Retina (tissue), 1 donor: Measurements from ENCODE around the gene PEBP1.
"Not testable (repeated sequence)": the region's sequence is repeated elsewhere in the genome, so short reads cannot be mapped to it uniquely, and the experiment has no call there.

Source experiments
- DNase-seq: peaks from one replicate; pipeline ENCODE4 v3.0.0-alpha.2; 2016

PEBP1 gene

GRCh38 chr12:118135788-118136558 is at the start of gene PEBP1:
PEBP1 (plus strand) TSS chr12:118136124; CDS start chr12:118136210, 86 bp downstream.
- peak; percentile 96 for DNase-seq

- DNase-seq: no peak
Observed at GRCh38 chr12:118089782-118090181, 46.1 kb upstream of the PEBP1 start.

GRCh38 chr12:118094039-118094438 is 41.9 kb upstream of the PEBP1 start:
- DNase-seq: no peak

GRCh38 chr12:118098401-118098800 is 37.5 kb upstream of the PEBP1 start:
- DNase-seq: no peak

GRCh38 chr12:118098911-118099671 is 36.8 kb upstream of the PEBP1 start:
- DNase-seq: no peak

- DNase-seq: no peak
Observed at GRCh38 chr12:118101051-118101450, 34.9 kb upstream of the PEBP1 start.

- DNase-seq: no peak
Observed at GRCh38 chr12:118102070-118102469, 33.9 kb upstream of the PEBP1 start.

- DNase-seq: no peak
Observed at GRCh38 chr12:118102609-118103008, 33.3 kb upstream of the PEBP1 start.

- DNase-seq: no peak
Observed at GRCh38 chr12:118103201-118103600, 32.7 kb upstream of the PEBP1 start.

- peak; percentile 90 for DNase-seq
Observed at GRCh38 chr12:118103601-118104382, 32.1 kb upstream of the PEBP1 start, which contains the start of gene VSIG10. VSIG10 (minus strand) TSS chr12:118104011; CDS start chr12:118103671, 340 bp downstream.

- no peak for DNase-seq
Observed at GRCh38 chr12:118107011-118107410, 28.9 kb upstream of the PEBP1 start.

GRCh38 chr12:118107694-118108093 is 28.2 kb upstream of the PEBP1 start:
- no peak for DNase-seq

- no peak for DNase-seq
Observed at GRCh38 chr12:118109088-118109487, 26.8 kb upstream of the PEBP1 start.

GRCh38 chr12:118119449-118119879 is 16.5 kb upstream of the PEBP1 start:
- DNase-seq: no peak

- peak; percentile 79 for DNase-seq
Observed at GRCh38 chr12:118120579-118121363, 15.2 kb upstream of the PEBP1 start.

GRCh38 chr12:118122264-118122663 is 13.7 kb upstream of the PEBP1 start:
- DNase-seq: no peak

- no peak for DNase-seq
Observed at GRCh38 chr12:118124333-118124874, 11.5 kb upstream of the PEBP1 start.

GRCh38 chr12:118125743-118126118 is 10.2 kb upstream of the PEBP1 start:
- DNase-seq: no peak

- DNase-seq: no peak
Observed at GRCh38 chr12:118126119-118126757, 9.7 kb upstream of the PEBP1 start.

- no peak for DNase-seq
Observed at GRCh38 chr12:118127867-118128266, 8.1 kb upstream of the PEBP1 start.

- DNase-seq: not testable (repeated sequence)
Observed at GRCh38 chr12:118129436-118129835, 6.5 kb upstream of the PEBP1 start.
